Omental fat pad (tissue), 4 donors: Measurements from ENCODE around the gene MED9. TPM values are rescaled to one million over a fixed set of nuclear protein-coding genes. Genes with fewer than 3 reads are reported as not detected.

ENCODE experiments used
- ATAC-seq: fragments of 150-250 bp; one replicate; pipeline ENCODE4 v1.9.1; 2016; ENCODE audit warnings: mild to moderate bottlenecking, moderate library complexity; ENCODE audit not compliant: low FRiP score
- DNase-seq: peaks from one replicate; pipeline ENCODE4 v3.0.0-alpha.2; 2019; ENCODE audit warnings: low spot score
- CTCF ChIP-seq, 3 donors: fragments of 450-650 bp; IDR thresholded peaks; one replicate each; pipeline ENCODE4 v1.5.1; 2016 to 2017; ENCODE audit warnings: antibody characterized with exemption in 3 of 3, mild to moderate bottlenecking in 3 of 3, moderate library complexity in 2 of 3
- total RNA-seq, 4 donors: library from RNA; depleted of rRNA; stranded (reverse); fragments of >200 nt; gene quantifications; one replicate each; pipeline ENCODE4 v1.1.0, GENCODE V29; 2016

Gene MED9
- total RNA-seq, 4 donors from 2014 or later, result 11.5 to 26.2 (median 16.2) TPM

GRCh38 chr17:17512866-17513265 is 36.1 kb downstream of the MED9 start:
- ATAC-seq (no peak), DNase-seq (no peak)
- TF ChIP-seq CTCF (IDR thresholded peaks at IDR 0.05), result no peak

GRCh38 chr17:17513626-17514025 is 36.8 kb downstream of the MED9 start:
- no peak for ATAC-seq
- TF ChIP-seq CTCF (IDR thresholded peaks at IDR 0.05), result no peak
- DNase-seq, result no peak

GRCh38 chr17:17514361-17514992 is 37.7 kb downstream of the MED9 start:
- DNase-seq (no peak), ATAC-seq (no peak)
- TF ChIP-seq CTCF (IDR thresholded peaks at IDR 0.05), result no peak

- no peak for DNase-seq
- peak; percentile 43 for ATAC-seq
- no peak for TF ChIP-seq CTCF (IDR thresholded peaks at IDR 0.05)
Measured at GRCh38 chr17:17514993-17515933, 38.5 kb downstream of the MED9 start.

- DNase-seq (no peak), ATAC-seq (no peak)
- TF ChIP-seq CTCF (IDR thresholded peaks at IDR 0.05), result no peak
Measured at GRCh38 chr17:17515934-17516930, 39.4 kb downstream of the MED9 start.

GRCh38 chr17:17516941-17517720 is 40.3 kb downstream of the MED9 start:
- no peak for TF ChIP-seq CTCF (IDR thresholded peaks at IDR 0.05)
- DNase-seq, result no peak
- no peak for ATAC-seq
